VCaP (cell line): Measurements from ENCODE around the gene ANXA3.

Experiments
- H3K27ac ChIP-seq: fragments of 450-650 bp; 2 replicates; pipeline ENCODE4 v1.5.1; 2017
- CTCF ChIP-seq: fragments of 450-650 bp; conservative IDR thresholded peaks from 2 replicates; pipeline ENCODE4 v1.5.1; 2017; ENCODE audit warnings: mild to moderate bottlenecking, moderate library complexity

Gene ANXA3

DNA sequence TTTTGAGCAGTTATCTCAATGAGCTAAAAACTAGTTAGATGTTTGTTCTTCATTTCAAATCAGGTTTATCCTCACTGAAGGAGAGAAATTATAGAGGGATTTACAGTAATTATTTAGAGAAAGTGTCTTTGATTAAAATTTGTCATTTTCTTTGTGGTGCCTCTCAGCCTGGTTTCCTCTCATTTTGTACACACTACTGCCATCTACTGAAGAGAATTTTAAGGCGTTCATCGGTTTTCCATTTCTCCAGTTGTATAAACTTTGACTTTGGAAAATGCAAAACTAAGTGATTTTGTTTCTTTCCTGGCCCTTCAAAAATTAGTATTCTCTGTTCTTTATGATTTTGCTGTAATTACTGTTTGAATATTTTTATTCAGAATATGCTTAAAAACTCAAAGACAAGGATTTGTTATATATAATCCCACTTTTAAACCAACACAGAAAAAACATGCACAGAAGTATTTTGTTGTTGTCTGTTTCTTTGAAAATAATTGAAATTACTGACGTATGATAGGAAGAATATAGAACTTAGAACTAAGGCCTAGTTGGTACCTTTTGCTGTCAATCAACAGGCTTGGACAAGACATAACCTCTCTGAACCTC lies 34.4 kb upstream of the ANXA3 start:
- TF ChIP-seq CTCF = peak; percentile 89
- no peak overlapping the region for H3K27ac ChIP-seq

DNA sequence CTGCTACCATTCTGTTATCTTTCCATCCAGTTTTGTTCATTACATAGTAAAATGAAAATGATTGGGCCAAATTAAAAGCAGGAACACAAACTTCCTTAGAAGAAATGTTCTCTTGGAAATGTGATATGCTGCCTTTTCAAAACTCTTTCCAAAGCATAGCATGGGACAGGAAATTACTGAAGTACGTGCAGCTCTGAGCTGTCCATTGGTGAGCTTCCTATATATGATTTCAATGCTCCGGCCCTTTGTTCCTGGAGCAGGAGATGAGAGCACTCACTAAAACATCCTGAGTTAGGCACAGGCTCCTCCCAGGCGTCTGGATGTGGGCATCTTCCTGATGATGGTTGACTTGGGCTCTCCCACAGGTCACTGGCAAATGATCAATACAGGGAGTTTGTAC lies 33.0 kb upstream of the ANXA3 start:
- no peak for TF ChIP-seq CTCF
- H3K27ac ChIP-seq = no peak overlapping the region

DNA sequence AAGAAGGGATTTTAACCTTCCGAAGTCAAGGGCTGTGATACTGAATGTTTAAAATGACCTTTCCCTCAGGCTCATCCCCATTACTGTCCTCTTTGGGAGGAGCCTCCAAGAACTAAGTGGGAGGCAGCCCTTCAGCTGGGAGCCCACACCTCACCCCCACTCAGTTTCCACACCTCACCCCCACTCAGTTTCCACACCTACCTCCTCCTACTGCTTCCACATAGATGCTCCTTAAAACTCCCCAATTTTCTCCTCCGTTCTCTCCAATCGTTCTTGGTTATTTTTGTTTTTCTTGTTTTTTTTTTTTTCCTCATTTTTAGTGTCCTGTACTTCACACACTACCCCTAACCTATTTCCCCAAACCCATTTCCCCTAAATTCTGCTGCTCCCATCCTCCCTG lies 31.6 kb upstream of the ANXA3 start:
- no peak overlapping the region for H3K27ac ChIP-seq
- TF ChIP-seq CTCF = no peak

- TF ChIP-seq CTCF = no peak
- H3K27ac ChIP-seq = no peak overlapping the region
These were observed 30.8 kb upstream of the ANXA3 start for GRCh38 chr4:78520808-78521226.

- H3K27ac ChIP-seq = no peak overlapping the region
- TF ChIP-seq CTCF = no peak
These were observed 27.6 kb upstream of the ANXA3 start for GRCh38 chr4:78524009-78524408.

- TF ChIP-seq CTCF = no peak
- H3K27ac ChIP-seq = no peak overlapping the region
These were observed 26.0 kb upstream of the ANXA3 start for GRCh38 chr4:78525559-78525958.

- H3K27ac ChIP-seq = no peak overlapping the region
- no peak for TF ChIP-seq CTCF
These were observed 24.5 kb upstream of the ANXA3 start for GRCh38 chr4:78527103-78527502.
